ENCODE results near the gene SUGCT.

The SUGCT gene

GRCh38 chr7:40811666-40812065 lies 676.9 kb downstream of the SUGCT start:
- DNase-seq (no peak), ATAC-seq (no peak)
- no peaks in the 10 kb centered on the region for H3K27me3 Mint-ChIP-seq
- H3K36me3 Mint-ChIP-seq (ENCODE audit: low read depth), result no peaks in the 10 kb centered on the region
- no peak overlapping the region for H3K27ac Mint-ChIP-seq
- H3K4me3 Mint-ChIP-seq, result no peak overlapping the region
- H3K9me3 Mint-ChIP-seq, result peaks cover 24% of the 10 kb centered on the region
- H3K4me1 Mint-ChIP-seq, result peaks cover 4% of the 10 kb centered on the region

GRCh38 chr7:40815022-40815421 lies 680.2 kb downstream of the SUGCT start:
- ATAC-seq (no peak), DNase-seq (no peak)
- Mint-ChIP-seq H3K27ac (no peak overlapping the region), H3K27me3 (no peaks in the 10 kb centered on the region), H3K4me3 (no peak overlapping the region), H3K9me3 (peaks cover 33% of the 10 kb centered on the region), H3K36me3 (ENCODE audit: low read depth) (no peaks in the 10 kb centered on the region), H3K4me1 (peaks cover 2% of the 10 kb centered on the region)

- Mint-ChIP-seq H3K9me3 (peaks cover 29% of the 10 kb centered on the region), H3K4me3 (no peak overlapping the region), H3K4me1 (no peaks in the 10 kb centered on the region), H3K36me3 (ENCODE audit: low read depth) (no peaks in the 10 kb centered on the region), H3K27ac (no peak overlapping the region), H3K27me3 (no peaks in the 10 kb centered on the region)
- no peak for ATAC-seq
- no peak for DNase-seq
Observed at GRCh38 chr7:40815512-40815911, 680.7 kb downstream of the SUGCT start.

- no peaks in the 10 kb centered on the region for H3K27me3 Mint-ChIP-seq
- H3K4me1 Mint-ChIP-seq, result no peaks in the 10 kb centered on the region
- peaks cover 11% of the 10 kb centered on the region for H3K9me3 Mint-ChIP-seq
- no peak overlapping the region for H3K4me3 Mint-ChIP-seq
- DNase-seq, result no peak
- H3K27ac Mint-ChIP-seq, result no peak overlapping the region
- ATAC-seq, result no peak
- H3K36me3 Mint-ChIP-seq (ENCODE audit: low read depth), result no peaks in the 10 kb centered on the region
Observed at GRCh38 chr7:40822861-40823260, 688.1 kb downstream of the SUGCT start.

GRCh38 chr7:40824461-40824860 lies 689.7 kb downstream of the SUGCT start:
- Mint-ChIP-seq H3K27ac (no peak overlapping the region), H3K36me3 (ENCODE audit: low read depth) (no peaks in the 10 kb centered on the region), H3K9me3 (peaks cover 7% of the 10 kb centered on the region), H3K4me3 (no peak overlapping the region), H3K27me3 (no peaks in the 10 kb centered on the region), H3K4me1 (no peaks in the 10 kb centered on the region)
- ATAC-seq (no peak), DNase-seq (no peak)

GRCh38 chr7:40826411-40827221 lies 691.8 kb downstream of the SUGCT start:
- no peak overlapping the region for H3K4me3 Mint-ChIP-seq
- ATAC-seq (no peak), DNase-seq (no peak)
- no peaks in the 10 kb centered on the region for H3K27me3 Mint-ChIP-seq
- H3K4me1 Mint-ChIP-seq, result no peaks in the 10 kb centered on the region
- H3K9me3 Mint-ChIP-seq, result peaks cover 6% of the 10 kb centered on the region
- H3K36me3 Mint-ChIP-seq (ENCODE audit: low read depth), result no peaks in the 10 kb centered on the region
- H3K27ac Mint-ChIP-seq, result no peak overlapping the region

GRCh38 chr7:40827222-40828085 lies 692.6 kb downstream of the SUGCT start:
- no peak overlapping the region for H3K4me3 Mint-ChIP-seq

GRCh38 chr7:40828686-40829600 lies 694.1 kb downstream of the SUGCT start:
- ATAC-seq, result no peak

More at GRCh38 chr7:40827222-40828085, 692.6 kb downstream of the SUGCT start:
- DNase-seq (no peak), ATAC-seq (no peak)
- H3K27me3 Mint-ChIP-seq, result no peaks in the 10 kb centered on the region
- H3K4me1 Mint-ChIP-seq, result no peaks in the 10 kb centered on the region
- no peaks in the 10 kb centered on the region for H3K9me3 Mint-ChIP-seq
- H3K27ac Mint-ChIP-seq, result no peak overlapping the region
- H3K36me3 Mint-ChIP-seq (ENCODE audit: low read depth), result no peaks in the 10 kb centered on the region

GRCh38 chr7:40833191-40833887 lies 698.5 kb downstream of the SUGCT start:
- no peak for DNase-seq
- no peak for ATAC-seq
- Mint-ChIP-seq H3K36me3 (ENCODE audit: low read depth) (no peaks in the 10 kb centered on the region), H3K4me1 (no peaks in the 10 kb centered on the region), H3K4me3 (no peak overlapping the region), H3K9me3 (peaks cover 6% of the 10 kb centered on the region), H3K27ac (no peak overlapping the region), H3K27me3 (no peaks in the 10 kb centered on the region)

More at GRCh38 chr7:40828686-40829600, 694.1 kb downstream of the SUGCT start:
- Mint-ChIP-seq H3K9me3 (no peaks in the 10 kb centered on the region), H3K36me3 (ENCODE audit: low read depth) (no peaks in the 10 kb centered on the region), H3K27me3 (no peaks in the 10 kb centered on the region), H3K27ac (no peak overlapping the region), H3K4me1 (no peaks in the 10 kb centered on the region), H3K4me3 (no peak overlapping the region)
- DNase-seq, result no peak

GRCh38 chr7:40833888-40834234 lies 699.1 kb downstream of the SUGCT start:
- no peak for ATAC-seq
- no peak for DNase-seq
- Mint-ChIP-seq H3K9me3 (peaks cover 12% of the 10 kb centered on the region), H3K4me3 (no peak overlapping the region), H3K27me3 (no peaks in the 10 kb centered on the region), H3K4me1 (no peaks in the 10 kb centered on the region), H3K36me3 (ENCODE audit: low read depth) (no peaks in the 10 kb centered on the region), H3K27ac (no peak overlapping the region)

- Mint-ChIP-seq H3K27me3 (no peaks in the 10 kb centered on the region), H3K36me3 (ENCODE audit: low read depth) (no peaks in the 10 kb centered on the region)
- no peak for ATAC-seq
Observed at GRCh38 chr7:40836218-40836617, 701.4 kb downstream of the SUGCT start.

GRCh38 chr7:40839881-40840280 lies 705.1 kb downstream of the SUGCT start:
- no peak for ATAC-seq
- H3K27me3 Mint-ChIP-seq, result no peaks in the 10 kb centered on the region
- H3K9me3 Mint-ChIP-seq, result peaks cover 13% of the 10 kb centered on the region
- H3K27ac Mint-ChIP-seq, result no peak overlapping the region
- no peak for DNase-seq
- H3K36me3 Mint-ChIP-seq (ENCODE audit: low read depth), result no peaks in the 10 kb centered on the region
- no peak overlapping the region for H3K4me3 Mint-ChIP-seq
- H3K4me1 Mint-ChIP-seq, result no peaks in the 10 kb centered on the region

More at GRCh38 chr7:40836218-40836617, 701.4 kb downstream of the SUGCT start:
- Mint-ChIP-seq H3K9me3 (peaks cover 13% of the 10 kb centered on the region), H3K27ac (no peak overlapping the region), H3K4me1 (no peaks in the 10 kb centered on the region), H3K4me3 (no peak overlapping the region)
- no peak for DNase-seq

GRCh38 chr7:40840990-40841389 lies 706.2 kb downstream of the SUGCT start:
- peaks cover 16% of the 10 kb centered on the region for H3K9me3 Mint-ChIP-seq
- no peak overlapping the region for H3K4me3 Mint-ChIP-seq
- ATAC-seq (no peak), DNase-seq (no peak)
- no peaks in the 10 kb centered on the region for H3K4me1 Mint-ChIP-seq
- H3K36me3 Mint-ChIP-seq (ENCODE audit: low read depth), result no peaks in the 10 kb centered on the region
- H3K27ac Mint-ChIP-seq, result no peak overlapping the region
- no peaks in the 10 kb centered on the region for H3K27me3 Mint-ChIP-seq

GRCh38 chr7:40842641-40843040 lies 707.8 kb downstream of the SUGCT start:
- no peaks in the 10 kb centered on the region for H3K36me3 Mint-ChIP-seq (ENCODE audit: low read depth)
- ATAC-seq (no peak), DNase-seq (no peak)
- H3K27me3 Mint-ChIP-seq, result no peaks in the 10 kb centered on the region
- peaks cover 16% of the 10 kb centered on the region for H3K9me3 Mint-ChIP-seq
- no peak overlapping the region for H3K27ac Mint-ChIP-seq
- H3K4me3 Mint-ChIP-seq, result no peak overlapping the region
- H3K4me1 Mint-ChIP-seq, result no peaks in the 10 kb centered on the region
